ENCODE measurements around the gene LTC4S.

The LTC4S gene

GRCh38 chr5:179812135-179812825 is 18.5 kb downstream of the LTC4S start:
- DNase-seq = no peak

GRCh38 chr5:179812997-179813607 is 19.3 kb downstream of the LTC4S start:
- DNase-seq = no peak

GRCh38 chr5:179814090-179814489 is 20.3 kb downstream of the LTC4S start:
- no peak for DNase-seq

GRCh38 chr5:179815491-179816249 is 21.9 kb downstream of the LTC4S start:
- DNase-seq = no peak

- no peak for DNase-seq
Observed at GRCh38 chr5:179816401-179816795, 22.6 kb downstream of the LTC4S start.

- no peak for DNase-seq
Observed at GRCh38 chr5:179816796-179817469, 23.1 kb downstream of the LTC4S start.

- no peak for DNase-seq
Observed at GRCh38 chr5:179817470-179817840, 23.7 kb downstream of the LTC4S start.

GRCh38 chr5:179817890-179818745 is 24.3 kb downstream of the LTC4S start:
- no peak for DNase-seq

GRCh38 chr5:179818746-179819295 is 25.0 kb downstream of the LTC4S start:
- peak; percentile 69 to 74 for DNase-seq

- no peak for DNase-seq
Observed at GRCh38 chr5:179819296-179820126, 25.7 kb downstream of the LTC4S start.

GRCh38 chr5:179820127-179820482 is 26.3 kb downstream of the LTC4S start:
- no peak for DNase-seq

- peak; percentile 75 to 86 for DNase-seq
Observed at GRCh38 chr5:179820483-179821297, 26.9 kb downstream of the LTC4S start, which contains the start of gene SQSTM1. Gene SQSTM1, plus strand, starts transcription at chr5:179820905. Its CDS starts 32 bp downstream, at chr5:179820937.

- peak; percentile 78 to 80 for DNase-seq
Observed at GRCh38 chr5:179821298-179822058, 27.7 kb downstream of the LTC4S start.

GRCh38 chr5:179822059-179822432 is 28.3 kb downstream of the LTC4S start:
- no peak for DNase-seq

GRCh38 chr5:179822444-179822990 is 28.7 kb downstream of the LTC4S start:
- no peak for DNase-seq

- no peak for DNase-seq
Observed at GRCh38 chr5:179823937-179824744, 30.4 kb downstream of the LTC4S start.

GRCh38 chr5:179824745-179825112 is 30.9 kb downstream of the LTC4S start:
- DNase-seq = no peak

GRCh38 chr5:179825655-179826182 is 31.9 kb downstream of the LTC4S start:
- no peak for DNase-seq

Data from stimulated activated CD4-positive, alpha-beta T cell treated with anti-CD3 and anti-CD28 coated beads, Interleukin-2, amount 100 ng/mL, for 48 hours (primary cell).